Endodermal cell (in vitro differentiated cells): Measurements from ENCODE around the gene YWHAQ. TPM values are rescaled to one million over a fixed set of nuclear protein-coding genes. Genes with fewer than 3 reads are reported as not detected.

ENCODE experiments used
- DNase-seq: peaks from one replicate; pipeline ENCODE4 v3.0.0-alpha.2; 2017
- H3K27ac ChIP-seq: 2 replicates; pipeline ENCODE4 v1.5.1; 2013; ENCODE audit warnings: mild to moderate bottlenecking, low read depth, low read length, moderate library complexity
- H3K27me3 ChIP-seq: 2 replicates; pipeline ENCODE4 v1.6.1; 2013; ENCODE audit warnings: mild to moderate bottlenecking, low read length, moderate library complexity; ENCODE audit not compliant: insufficient read depth, control insufficient read depth, poor library complexity, severe bottlenecking
- H3K36me3 ChIP-seq: 2 replicates; pipeline ENCODE4 v1.7.0; 2013; ENCODE audit warnings: mild to moderate bottlenecking, low read length, moderate library complexity; ENCODE audit not compliant: control insufficient read depth, insufficient read depth
- H3K4me1 ChIP-seq: one replicate; pipeline ENCODE4 v1.7.0; 2013; ENCODE audit warnings: low read length; ENCODE audit not compliant: control insufficient read depth, insufficient read depth
- H3K4me3 ChIP-seq: 2 replicates; pipeline ENCODE4 v1.5.1; 2013; ENCODE audit warnings: mild to moderate bottlenecking, low read length, moderate library complexity
- H3K9ac ChIP-seq: 2 replicates; pipeline ENCODE4 v1.6.1; 2013; ENCODE audit warnings: mild to moderate bottlenecking, low read length, moderate library complexity; ENCODE audit not compliant: poor library complexity, severe bottlenecking; ENCODE audit errors: extremely low read depth
- H3K9me3 ChIP-seq: 2 replicates; pipeline ENCODE4 v1.6.1; 2013; ENCODE audit warnings: mild to moderate bottlenecking, low read length, moderate library complexity; ENCODE audit not compliant: control insufficient read depth
- H3K27ac Mint-ChIP-seq: 2 replicates; pipeline ENCODE4 v1.8.0; 2020; ENCODE audit warnings: mixed read lengths
- H3K27me3 Mint-ChIP-seq: 2 replicates; pipeline ENCODE4 v1.8.0; 2021; ENCODE audit warnings: mild to moderate bottlenecking, mixed read lengths; ENCODE audit not compliant: insufficient read depth
- H3K36me3 Mint-ChIP-seq: 2 replicates; pipeline ENCODE4 v1.8.0; 2020; ENCODE audit warnings: low read depth, mixed read lengths
- H3K4me1 Mint-ChIP-seq: 2 replicates; pipeline ENCODE4 v1.8.0; 2020; ENCODE audit warnings: mixed read lengths
- H3K4me3 Mint-ChIP-seq: 2 replicates; pipeline ENCODE4 v1.8.0; 2020; ENCODE audit warnings: mild to moderate bottlenecking, moderate library complexity, mixed read lengths
- H3K9me3 Mint-ChIP-seq: 2 replicates; pipeline ENCODE4 v1.8.0; 2020; ENCODE audit warnings: mild to moderate bottlenecking, mixed read lengths
- WGBS, 2 experiments: methylation state at CpG; one replicate each; pipeline versions ENCODE4 v1.1.5 to v1.1.7; 2013; ENCODE audit warnings: missing lambda C conversion rate in 2 of 2, mixed read lengths in 1 of 2; ENCODE audit not compliant: insufficient coverage in 1 of 2, insufficient read length in 1 of 2; 5-methylcytosine and 5-hydroxymethylcytosine counted together
- total RNA-seq, 2 donors: library from RNA; stranded (reverse); fragmentation: NEBNext Ultra II Directional in 1 of 2; extraction: Animal tissue kit (Norgen Biotek cat#: 25700) in 1 of 2; gene quantifications; 2 replicates in 1 of 2; 3 replicates in 1 of 2; pipeline ENCODE4 v1.2.1, GENCODE V29; 2021
- TF ChIP-seq, protein P1 (sequence below): fragments of 200-600 bp; sonication (generic); conservative IDR thresholded peaks from 2 replicates; pipeline ENCODE4 v1.5.0; 2021; ENCODE audit warnings: antibody characterized with exemption, mild to moderate bottlenecking

Gene YWHAQ
- total RNA-seq, 2 donors from 2014 or later, result 357 to 374 TPM

DNA sequence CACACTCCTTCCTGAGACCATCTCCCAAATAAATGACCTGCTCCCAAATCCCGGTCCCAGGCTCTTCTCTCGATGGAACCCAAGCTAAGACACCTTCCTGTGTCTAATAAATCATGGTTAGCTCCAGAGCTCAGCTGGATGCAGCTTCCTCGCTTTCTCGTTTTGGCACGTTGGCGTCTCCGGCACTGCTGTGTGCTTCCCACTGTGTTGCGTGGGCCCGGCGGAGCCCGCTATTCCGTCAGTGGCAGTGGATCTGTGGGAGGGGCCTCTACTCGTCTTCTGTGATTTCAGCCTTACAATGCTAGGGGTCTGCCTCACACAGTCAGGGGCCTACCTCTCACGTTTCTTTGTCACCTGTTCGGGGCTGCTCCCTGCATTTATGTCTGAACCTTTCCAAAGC lies 29.4 kb upstream of the YWHAQ start:
- 81 to 86% methylated on average over 13 to 15 of the region's 15 CpGs for WGBS, 2 experiments
- H3K4me3 Mint-ChIP-seq, result no peak overlapping the region

DNA sequence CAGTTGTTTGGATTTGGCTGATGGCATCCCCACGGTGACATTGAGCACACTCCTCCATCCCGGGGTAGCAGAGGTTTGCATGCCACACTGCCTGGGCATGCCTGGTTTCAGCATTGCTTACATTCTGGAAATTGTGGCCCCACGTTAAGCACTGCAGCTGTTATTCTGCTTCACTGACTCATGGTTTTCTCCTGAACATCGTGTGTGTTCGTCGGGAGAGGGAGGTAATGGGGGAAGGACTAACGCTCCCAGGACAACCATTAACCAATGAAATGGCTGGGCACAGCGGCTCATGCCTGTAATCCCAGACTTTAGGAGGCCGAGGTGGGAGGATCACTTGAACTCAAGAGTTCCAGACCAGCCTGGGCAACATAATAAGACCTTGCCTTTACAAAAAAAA lies 28.2 kb upstream of the YWHAQ start:
- no peaks in the 10 kb centered on the region for H3K4me1 ChIP-seq
- no peak overlapping the region for H3K4me3 ChIP-seq
- no peaks in the 10 kb centered on the region for H3K9me3 Mint-ChIP-seq
- no peak overlapping the region for H3K4me3 Mint-ChIP-seq
- no peaks in the 10 kb centered on the region for H3K36me3 Mint-ChIP-seq
- H3K27ac Mint-ChIP-seq, result no peak overlapping the region
- H3K36me3 ChIP-seq, result no peaks in the 10 kb centered on the region
- WGBS, 2 experiments, result 83 to 91% methylated on average over 9 of the region's 9 CpGs
- no peaks in the 10 kb centered on the region for H3K27me3 ChIP-seq
- DNase-seq, result no peak
- TF ChIP-seq, protein P1, sequence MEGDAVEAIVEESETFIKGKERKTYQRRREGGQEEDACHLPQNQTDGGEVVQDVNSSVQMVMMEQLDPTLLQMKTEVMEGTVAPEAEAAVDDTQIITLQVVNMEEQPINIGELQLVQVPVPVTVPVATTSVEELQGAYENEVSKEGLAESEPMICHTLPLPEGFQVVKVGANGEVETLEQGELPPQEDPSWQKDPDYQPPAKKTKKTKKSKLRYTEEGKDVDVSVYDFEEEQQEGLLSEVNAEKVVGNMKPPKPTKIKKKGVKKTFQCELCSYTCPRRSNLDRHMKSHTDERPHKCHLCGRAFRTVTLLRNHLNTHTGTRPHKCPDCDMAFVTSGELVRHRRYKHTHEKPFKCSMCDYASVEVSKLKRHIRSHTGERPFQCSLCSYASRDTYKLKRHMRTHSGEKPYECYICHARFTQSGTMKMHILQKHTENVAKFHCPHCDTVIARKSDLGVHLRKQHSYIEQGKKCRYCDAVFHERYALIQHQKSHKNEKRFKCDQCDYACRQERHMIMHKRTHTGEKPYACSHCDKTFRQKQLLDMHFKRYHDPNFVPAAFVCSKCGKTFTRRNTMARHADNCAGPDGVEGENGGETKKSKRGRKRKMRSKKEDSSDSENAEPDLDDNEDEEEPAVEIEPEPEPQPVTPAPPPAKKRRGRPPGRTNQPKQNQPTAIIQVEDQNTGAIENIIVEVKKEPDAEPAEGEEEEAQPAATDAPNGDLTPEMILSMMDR, result no peak
- H3K9me3 ChIP-seq, result no peaks in the 10 kb centered on the region
- H3K9ac ChIP-seq, result no peak overlapping the region
- H3K4me1 Mint-ChIP-seq, result peaks cover 20% of the 10 kb centered on the region
- H3K27ac ChIP-seq, result no peak overlapping the region
- H3K27me3 Mint-ChIP-seq, result peaks cover 2% of the 10 kb centered on the region

More for the DNA sequence above, 29.4 kb upstream of the YWHAQ start:
- Mint-ChIP-seq H3K4me1 (peaks cover 20% of the 10 kb centered on the region), H3K36me3 (no peaks in the 10 kb centered on the region), H3K27me3 (peaks cover 2% of the 10 kb centered on the region), H3K27ac (no peak overlapping the region), H3K9me3 (no peaks in the 10 kb centered on the region)
- no peaks in the 10 kb centered on the region for H3K9me3 ChIP-seq
- DNase-seq, result no peak
- TF ChIP-seq, protein P1, result no peak
- H3K9ac ChIP-seq, result no peak overlapping the region
- H3K4me3 ChIP-seq, result no peak overlapping the region
- H3K27ac ChIP-seq, result no peak overlapping the region
- no peaks in the 10 kb centered on the region for H3K36me3 ChIP-seq
- H3K4me1 ChIP-seq, result no peaks in the 10 kb centered on the region
- no peaks in the 10 kb centered on the region for H3K27me3 ChIP-seq

DNA sequence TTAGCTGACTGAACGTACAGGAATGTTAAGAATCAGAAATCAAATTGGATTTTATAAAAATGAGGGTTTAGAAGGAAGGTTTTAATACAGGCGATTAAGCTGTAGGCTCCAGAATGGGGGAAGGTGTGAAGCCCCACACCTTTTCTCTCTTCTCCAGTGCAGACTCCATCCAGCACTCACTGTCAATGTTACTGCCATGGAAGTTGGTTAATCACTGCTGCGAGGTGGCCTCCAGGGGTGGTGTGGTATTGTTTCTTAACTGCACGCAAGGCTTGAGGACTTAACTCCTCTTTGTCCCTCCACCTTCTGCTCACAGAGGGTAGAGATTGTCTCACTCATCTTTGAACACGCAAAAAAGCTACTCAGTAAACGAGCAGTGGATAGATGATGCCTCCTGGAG lies 26.9 kb upstream of the YWHAQ start:
- no peak overlapping the region for H3K4me3 ChIP-seq
- Mint-ChIP-seq H3K27ac (no peak overlapping the region), H3K27me3 (no peaks in the 10 kb centered on the region), H3K36me3 (no peaks in the 10 kb centered on the region), H3K9me3 (no peaks in the 10 kb centered on the region), H3K4me1 (peaks cover 20% of the 10 kb centered on the region), H3K4me3 (no peak overlapping the region)
- H3K27me3 ChIP-seq, result no peaks in the 10 kb centered on the region
- no peaks in the 10 kb centered on the region for H3K36me3 ChIP-seq
- no peaks in the 10 kb centered on the region for H3K4me1 ChIP-seq
- no peaks in the 10 kb centered on the region for H3K9me3 ChIP-seq
- TF ChIP-seq, protein P1, result peak; percentile 65
- H3K27ac ChIP-seq, result no peak overlapping the region
- 53 to 67% methylated on average over 3 to 6 of the region's 6 CpGs for WGBS, 2 experiments
- peak; percentile 78 for DNase-seq
- H3K9ac ChIP-seq, result no peak overlapping the region
